ENCODE data around the gene RABAC1.

Gene RABAC1

GRCh38 chr19:41990028-41990427, 30.9 kb upstream of the RABAC1 start:
- no peak for DNase-seq (ENCODE audit: low read depth, low spot score)

DNA sequence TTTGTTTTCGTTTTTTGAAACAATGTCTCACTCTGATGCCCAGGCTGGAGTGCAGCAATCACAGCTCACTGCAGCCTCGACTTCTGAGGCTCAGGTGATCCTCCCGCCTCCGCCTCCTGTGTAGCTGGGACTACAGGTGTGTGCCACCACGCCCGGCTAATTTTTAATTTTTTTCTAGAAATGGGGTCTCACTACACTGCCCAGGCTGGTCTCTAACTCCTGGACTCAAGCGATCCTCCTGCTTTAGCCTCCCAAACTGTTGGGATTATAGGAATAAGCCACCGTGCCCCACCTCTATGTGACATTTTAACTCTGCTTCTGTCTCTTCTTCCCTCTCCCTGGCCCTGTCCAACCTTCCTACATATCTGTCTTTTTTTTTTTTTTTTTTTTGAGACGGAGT, 29.8 kb upstream of the RABAC1 start:
- no peak for DNase-seq (ENCODE audit: low read depth, low spot score)

DNA sequence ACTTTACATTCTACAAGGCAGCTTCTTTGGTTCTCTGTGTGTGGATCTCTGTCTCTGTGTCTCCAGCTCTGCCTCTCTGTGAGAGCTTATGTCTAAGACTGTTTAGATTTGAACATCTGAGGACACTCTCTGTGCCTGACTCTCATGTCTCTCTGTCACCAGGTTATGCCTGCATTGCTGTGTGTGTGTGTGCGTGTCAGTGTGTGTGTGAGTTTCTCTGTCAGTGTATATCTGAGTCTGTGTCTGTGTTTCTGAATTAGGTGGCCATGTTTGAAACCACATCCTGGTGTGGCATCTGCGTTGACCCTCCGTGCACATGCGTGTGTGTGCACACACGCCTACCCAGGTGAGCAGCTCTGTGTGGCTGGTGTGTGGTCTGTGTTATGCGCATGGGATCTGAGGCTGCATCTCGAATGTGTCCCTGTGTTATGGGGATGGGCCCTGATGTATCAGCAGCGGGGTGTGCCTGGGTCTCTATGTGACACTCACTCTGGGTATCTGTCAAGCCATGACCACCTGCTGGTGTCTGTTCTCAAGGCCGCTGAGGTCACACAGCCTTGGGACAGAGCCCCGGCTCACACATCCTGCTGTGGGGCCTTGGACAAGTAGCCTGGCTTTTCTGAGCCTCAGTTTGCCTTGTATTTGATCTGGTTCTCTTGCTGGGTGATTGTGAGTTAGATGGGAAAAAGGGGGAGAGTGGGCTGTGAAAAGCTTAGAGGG, 28.2 kb upstream of the RABAC1 start:
- DNase-seq (ENCODE audit: low read depth, low spot score): no peak

DNA sequence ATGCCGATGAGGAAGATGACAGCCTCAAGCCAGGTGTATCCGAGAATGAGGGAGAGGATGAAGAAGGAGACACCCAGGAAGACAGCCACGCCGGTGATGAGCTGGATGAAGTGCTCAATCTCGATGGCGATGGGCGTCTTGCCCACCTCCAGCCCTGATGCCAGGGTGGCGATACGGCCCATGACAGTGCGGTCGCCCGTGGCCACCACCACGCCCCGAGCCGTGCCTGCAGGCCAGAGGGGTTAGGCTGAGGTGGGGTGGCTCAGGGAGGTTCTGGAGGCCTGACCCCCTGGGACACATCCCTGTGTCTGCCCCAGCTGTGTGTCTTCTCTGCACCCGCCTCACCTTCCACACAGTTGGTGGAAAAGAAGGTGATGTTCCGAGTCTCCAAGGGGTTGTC, 25.8 kb upstream of the RABAC1 start:
- no peak for DNase-seq (ENCODE audit: low read depth, low spot score)

- no peak for DNase-seq (ENCODE audit: low read depth, low spot score)
These were observed 22.6 kb upstream of the RABAC1 start for GRCh38 chr19:41981724-41982123.

DNA sequence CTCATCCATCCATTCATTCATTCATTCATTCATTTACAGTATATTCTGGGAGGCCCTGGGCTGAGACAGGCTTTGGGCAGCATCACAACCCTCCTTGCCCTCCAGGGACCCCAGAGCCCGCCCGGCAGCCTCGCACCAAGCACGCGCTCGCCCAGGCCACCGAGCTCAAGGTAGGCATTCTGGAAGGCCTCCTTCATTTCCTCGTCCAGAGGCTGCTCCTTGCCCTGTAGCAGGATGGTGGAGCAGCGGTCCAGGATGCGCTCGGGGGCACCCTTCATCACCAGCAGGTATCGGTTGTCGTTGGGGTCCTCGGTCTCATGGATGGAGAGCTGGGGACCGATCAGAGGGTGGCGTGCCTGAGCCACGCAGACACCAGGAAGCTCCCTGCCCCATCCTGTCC, 19.3 kb upstream of the RABAC1 start:
- DNase-seq (ENCODE audit: low read depth, low spot score): no peak

GRCh38 chr19:41977916-41978315, 18.8 kb upstream of the RABAC1 start:
- no peak for DNase-seq (ENCODE audit: low read depth, low spot score)

GRCh38 chr19:41974652-41975051, 15.5 kb upstream of the RABAC1 start:
- DNase-seq (ENCODE audit: low read depth, low spot score): no peak

GRCh38 chr19:41971363-41971762, 12.2 kb upstream of the RABAC1 start:
- DNase-seq (ENCODE audit: low read depth, low spot score): no peak

DNA sequence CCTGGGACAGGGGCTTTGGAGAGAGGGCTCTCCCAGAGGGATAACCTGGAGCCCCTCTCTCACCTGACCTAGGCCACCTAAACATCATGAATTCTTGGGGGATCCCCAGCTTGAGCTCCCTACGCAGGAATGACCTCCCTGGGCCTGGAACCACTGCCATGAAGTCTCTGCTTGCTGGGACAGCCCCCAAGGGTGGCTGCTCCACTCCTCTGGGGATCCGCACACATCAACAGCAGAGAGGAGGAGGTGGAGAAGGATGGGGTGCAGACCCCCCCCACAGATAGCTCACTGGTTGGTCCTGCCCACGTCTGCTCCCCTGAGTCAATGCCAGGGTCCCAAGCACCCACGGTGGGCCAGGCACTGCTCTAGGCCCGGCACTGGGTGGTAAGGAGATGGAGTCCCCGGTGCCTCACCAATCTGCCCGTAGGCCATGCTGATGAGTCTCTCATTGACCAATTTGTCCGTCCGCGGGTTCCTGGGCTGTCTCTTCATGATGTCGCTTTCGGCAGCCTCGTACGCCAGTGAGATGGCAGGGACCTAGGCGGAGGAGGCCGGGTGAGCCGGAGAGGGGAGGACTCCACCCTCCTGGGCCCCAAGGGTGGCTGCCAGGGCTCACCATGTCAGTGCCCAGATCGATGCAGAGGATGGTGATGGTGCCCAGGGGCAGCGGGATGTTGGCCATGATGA, 10.8 kb upstream of the RABAC1 start:
- no peak for DNase-seq (ENCODE audit: low read depth, low spot score)

- no peak for DNase-seq (ENCODE audit: low read depth, low spot score)
These were observed 9.9 kb upstream of the RABAC1 start for GRCh38 chr19:41968751-41969595.

- no peak for DNase-seq (ENCODE audit: low read depth, low spot score)
These were observed 8.1 kb upstream of the RABAC1 start for GRCh38 chr19:41967054-41967783.

GRCh38 chr19:41965106-41965505, 6.0 kb upstream of the RABAC1 start:
- no peak for DNase-seq (ENCODE audit: low read depth, low spot score)

GRCh38 chr19:41960973-41961372, 1.9 kb upstream of the RABAC1 start:
- DNase-seq (ENCODE audit: low read depth, low spot score): no peak

- DNase-seq (ENCODE audit: low read depth, low spot score): peak; percentile 64
These were observed 610 bp downstream of the RABAC1 start for GRCh38 chr19:41958367-41959055.

DNA sequence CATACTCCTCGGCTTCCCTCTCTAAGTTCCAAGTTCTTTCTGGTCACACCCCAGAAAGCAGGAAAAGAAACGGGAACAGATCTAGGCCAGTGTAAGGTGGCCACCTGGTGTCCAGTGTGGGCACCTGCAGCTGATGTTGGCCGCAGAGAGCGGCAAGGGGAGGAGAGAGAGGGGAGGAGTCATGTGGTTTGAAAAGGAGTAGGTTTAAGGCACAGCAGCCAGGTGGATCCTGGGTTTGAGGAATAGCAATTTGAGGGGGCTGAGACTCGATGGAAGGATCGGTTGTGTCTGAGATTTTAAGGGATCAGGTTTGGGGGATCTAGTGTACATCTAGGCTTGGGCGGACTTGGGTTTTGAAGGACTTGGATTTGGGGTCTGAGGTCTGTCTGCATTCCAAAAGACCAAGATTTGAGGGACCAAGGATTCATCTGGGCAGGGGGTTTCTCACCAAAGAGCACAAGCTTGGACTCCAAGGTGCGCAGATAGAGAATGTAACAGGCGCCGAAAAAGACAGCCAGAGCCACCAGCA, 1.2 kb downstream of the RABAC1 start:
- no peak for DNase-seq (ENCODE audit: low read depth, low spot score)

DNA sequence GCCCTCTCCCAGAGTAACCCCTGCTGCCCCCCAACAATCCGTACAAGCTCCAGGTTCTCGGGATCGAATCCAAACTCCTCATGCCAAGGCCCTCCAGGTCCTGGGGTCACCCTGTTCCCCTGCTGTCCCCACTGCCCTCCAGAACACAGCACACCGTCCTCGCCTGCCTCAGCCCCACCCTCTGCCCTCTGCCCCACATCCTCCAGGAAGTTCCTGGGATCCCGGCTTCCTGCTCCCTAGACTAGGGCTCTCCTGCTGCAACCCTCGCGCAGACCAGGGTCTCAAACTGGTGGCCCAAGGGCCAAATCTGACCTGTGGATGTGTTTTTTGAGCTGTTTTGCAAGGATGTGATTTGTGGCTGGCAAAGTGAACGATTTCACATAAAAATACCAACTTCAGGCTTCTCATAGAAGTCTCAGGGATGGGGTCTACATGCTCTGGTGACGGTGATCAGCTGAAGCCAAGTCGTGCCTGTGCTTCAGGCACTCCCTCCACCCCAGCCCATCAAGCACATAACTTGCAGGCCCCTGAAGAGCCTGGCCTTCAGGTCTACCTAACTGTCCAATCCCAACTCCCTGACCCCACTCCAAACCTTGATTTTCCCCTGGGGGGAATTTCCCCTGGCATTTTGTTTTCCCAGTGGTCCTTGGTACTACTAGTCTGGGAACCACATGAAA, 1.8 kb downstream of the RABAC1 start:
- no peak for DNase-seq (ENCODE audit: low read depth, low spot score)

DNA sequence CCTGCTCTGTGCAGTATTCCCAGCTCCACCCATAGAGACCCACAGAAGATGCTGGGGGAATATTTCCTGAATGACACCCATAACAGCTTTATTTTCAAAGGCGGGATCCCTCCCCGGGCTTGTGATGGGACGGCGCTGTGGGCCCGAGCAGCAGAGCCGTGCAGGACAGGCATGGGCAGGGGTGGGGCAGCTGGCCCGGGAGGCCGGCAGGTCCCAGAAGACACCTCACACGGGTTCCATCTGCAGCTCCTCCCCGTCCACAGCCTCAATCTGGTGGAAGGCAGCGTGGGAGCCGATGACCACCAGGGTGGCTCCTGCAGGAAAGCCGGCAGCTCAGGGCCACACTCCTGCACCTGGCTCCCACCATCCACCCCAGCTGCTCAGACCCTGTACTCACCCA, 2.5 kb downstream of the RABAC1 start:
- no peak for DNase-seq (ENCODE audit: low read depth, low spot score)

DNA sequence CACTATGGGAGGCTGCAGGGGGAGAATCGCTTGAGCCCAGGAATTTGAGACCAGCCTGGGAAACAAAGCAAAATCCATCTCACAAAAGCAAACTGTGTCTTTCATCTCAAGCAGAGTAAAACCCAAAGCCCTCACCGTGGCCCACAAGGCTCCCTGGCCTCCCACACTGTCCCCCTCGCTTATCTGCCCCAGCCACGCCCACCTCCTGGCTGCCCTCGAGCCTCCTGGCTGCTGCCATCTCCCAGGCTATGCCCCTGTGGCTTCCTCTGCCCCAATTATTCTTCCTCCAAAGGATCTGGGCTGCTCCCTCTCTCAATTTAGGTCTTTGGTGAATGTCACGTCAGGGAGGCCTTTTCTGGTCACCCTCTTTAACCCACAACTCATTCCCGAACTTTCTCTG, 3.6 kb downstream of the RABAC1 start:
- no peak for DNase-seq (ENCODE audit: low read depth, low spot score)

DNA sequence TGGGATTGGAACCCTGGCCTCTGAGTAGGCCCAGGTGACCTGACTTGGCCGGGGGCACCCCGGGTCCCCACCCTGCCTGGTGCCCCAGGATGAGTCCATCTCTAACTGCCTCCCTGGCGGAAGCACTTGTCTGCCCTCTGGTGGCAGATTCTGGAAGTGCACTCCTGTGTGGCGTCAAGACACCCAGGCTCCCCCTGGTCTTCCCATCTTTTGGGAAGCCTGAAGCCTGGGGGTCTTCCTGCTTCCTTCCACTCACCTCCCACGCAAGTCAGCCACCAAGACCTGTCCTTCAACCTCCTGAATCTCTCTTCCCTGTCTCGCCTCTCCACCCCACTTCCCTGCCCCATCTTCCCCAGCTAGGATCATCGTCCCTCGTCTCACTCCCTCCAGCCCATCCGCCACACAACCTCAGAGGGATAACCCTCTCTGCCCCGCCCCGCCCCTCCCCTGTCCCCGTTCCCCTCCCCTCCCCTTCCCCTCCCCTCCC, 7.4 kb downstream of the RABAC1 start:
- DNase-seq (ENCODE audit: low read depth, low spot score): peak; percentile 75

All from activated naive CD8-positive, alpha-beta T cell treated with anti-CD3 and anti-CD28 coated beads, Interleukin-2, amount 50 U/mL, for 16 hours (primary cell).